Activated CD8-positive, alpha-beta memory T cell treated with anti-CD3 and anti-CD28 coated beads for 1 hour (primary cell): Measurements from ENCODE around the gene ACTL7A.
"Not testable (repeated sequence)": the region's sequence is repeated elsewhere in the genome, so short reads cannot be mapped to it uniquely, and the experiment has no call there.

Experiments
- DNase-seq, 2 donors: peaks; one replicate each; pipeline ENCODE4 v3.0.0-alpha.2; 2020; ENCODE audit warnings: low read depth in 1 of 2; ENCODE audit errors: extremely low read depth in 1 of 2

The ACTL7A gene

GRCh38 chr9:108848296-108848695 lies 13.8 kb upstream of the ACTL7A start:
- not testable (repeated sequence) for DNase-seq

GRCh38 chr9:108850293-108850897 lies 11.7 kb upstream of the ACTL7A start:
- DNase-seq: no peak

GRCh38 chr9:108851138-108851537 lies 10.9 kb upstream of the ACTL7A start:
- DNase-seq: no peak

- DNase-seq: no peak
These were observed 10.0 kb upstream of the ACTL7A start for GRCh38 chr9:108852079-108852478.

- no peak for DNase-seq
These were observed 8.0 kb upstream of the ACTL7A start for GRCh38 chr9:108854094-108854493.

GRCh38 chr9:108854641-108855528 lies 7.2 kb upstream of the ACTL7A start:
- no peak for DNase-seq

- no peak for DNase-seq
These were observed 6.6 kb upstream of the ACTL7A start for GRCh38 chr9:108855529-108855886.

GRCh38 chr9:108855888-108856287 lies 6.2 kb upstream of the ACTL7A start, which contains the start of gene ACTL7B:
ACTL7B (minus strand) TSS chr9:108855986; CDS start chr9:108855930, 56 bp downstream.
- DNase-seq: no peak

GRCh38 chr9:108857572-108857971 lies 4.5 kb upstream of the ACTL7A start:
- DNase-seq: no peak

GRCh38 chr9:108859459-108860114 lies 2.5 kb upstream of the ACTL7A start:
- no peak for DNase-seq

GRCh38 chr9:108860354-108860753 lies 1.7 kb upstream of the ACTL7A start:
- DNase-seq: no peak

- DNase-seq: no peak
These were observed 1.3 kb upstream of the ACTL7A start for GRCh38 chr9:108860764-108861163.

- no peak for DNase-seq
These were observed 602 bp upstream of the ACTL7A start for GRCh38 chr9:108861464-108861863.

- no peak for DNase-seq
These were observed 1.8 kb downstream of the ACTL7A start for GRCh38 chr9:108863891-108864290.

GRCh38 chr9:108864446-108864845 lies 2.4 kb downstream of the ACTL7A start:
- DNase-seq: no peak

- DNase-seq: no peak
These were observed 3.0 kb downstream of the ACTL7A start for GRCh38 chr9:108865037-108865436.

- no peak for DNase-seq
These were observed 3.9 kb downstream of the ACTL7A start for GRCh38 chr9:108866001-108866420.

GRCh38 chr9:108867116-108867515 lies 5.0 kb downstream of the ACTL7A start:
- DNase-seq: no peak

GRCh38 chr9:108867829-108868228 lies 5.8 kb downstream of the ACTL7A start:
- no peak for DNase-seq

- DNase-seq: no peak
These were observed 7.1 kb downstream of the ACTL7A start for GRCh38 chr9:108869092-108869725.

- DNase-seq: no peak
These were observed 12.2 kb downstream of the ACTL7A start for GRCh38 chr9:108874058-108874788.
